Keratinocyte (primary cell): ENCODE data around the gene GADD45GIP1. TPM values are rescaled to one million over a fixed set of nuclear protein-coding genes. Genes with fewer than 3 reads are reported as not detected.

Experiments
- DNase-seq: peaks from one replicate; pipeline ENCODE4 v3.0.0-alpha.2; 2011; ENCODE audit warnings: low read depth, missing footprints, low spot score
- FAIRE-seq: peaks from 2 replicates; lab custom pipeline; 2011; peaks lifted over from hg19 to GRCh38; lab: Jason Lieb, UNC
- H2AFZ ChIP-seq: 2 replicates; pipeline ENCODE4 v1.6.0; 2012; ENCODE audit warnings: low read length, control low read depth, inconsistent platforms; ENCODE audit not compliant: control insufficient read depth
- H3K27ac ChIP-seq: 2 replicates; pipeline ENCODE4 v1.5.1; 2011; ENCODE audit warnings: low read length; ENCODE audit not compliant: control insufficient read depth, insufficient read depth
- H3K27me3 ChIP-seq: 3 replicates; pipeline ENCODE4 v1.6.0; 2011; ENCODE audit warnings: low read length; ENCODE audit not compliant: control insufficient read depth, insufficient read depth; ENCODE audit errors: extremely low read depth
- H3K36me3 ChIP-seq, 2 experiments: 2 replicates in 1 of 2; 3 replicates in 1 of 2; pipeline ENCODE4 v1.5.1; 2011; ENCODE audit warnings: low read length in 2 of 2, mild to moderate bottlenecking in 1 of 2; ENCODE audit not compliant: control insufficient read depth in 2 of 2, insufficient read depth in 2 of 2; ENCODE audit errors: extremely low read depth in 1 of 2
- H3K4me1 ChIP-seq: 3 replicates; pipeline ENCODE4 v1.5.1; 2011; ENCODE audit warnings: low read length; ENCODE audit not compliant: control insufficient read depth, insufficient read depth; ENCODE audit errors: extremely low read depth
- H3K4me2 ChIP-seq: 3 replicates; pipeline ENCODE4 v1.6.0; 2011; ENCODE audit warnings: low read depth, low read length; ENCODE audit not compliant: control insufficient read depth, insufficient read depth; ENCODE audit errors: extremely low read depth
- H3K4me3 ChIP-seq, 3 experiments: fragments of 200-600 bp in 1 of 3; sonication (generic) in 1 of 3; 2 replicates in 2 of 3; 3 replicates in 1 of 3; pipeline ENCODE4 v1.5.1; 2011 to 2016; ENCODE audit warnings: low read length in 3 of 3, mild to moderate bottlenecking in 3 of 3, control low read depth in 2 of 3, inconsistent platforms in 1 of 3, low read depth in 1 of 3, mixed read lengths in 1 of 3, mixed run types in 1 of 3, moderate library complexity in 1 of 3; ENCODE audit not compliant: control insufficient read depth in 2 of 3, insufficient read depth in 2 of 3; ENCODE audit errors: extremely low read depth in 1 of 3
- H3K79me2 ChIP-seq: 2 replicates; pipeline ENCODE4 v1.6.0; 2012; ENCODE audit warnings: low read length; ENCODE audit not compliant: control insufficient read depth, insufficient read depth
- H3K9ac ChIP-seq: 3 replicates; pipeline ENCODE4 v1.6.0; 2011; ENCODE audit warnings: low read length; ENCODE audit not compliant: control insufficient read depth, insufficient read depth; ENCODE audit errors: extremely low read depth
- H3K9me1 ChIP-seq: 3 replicates; pipeline ENCODE4 v1.6.0; 2011; ENCODE audit warnings: low read length; ENCODE audit not compliant: control insufficient read depth, insufficient read depth; ENCODE audit errors: extremely low read depth
- H3K9me3 ChIP-seq: 2 replicates; pipeline ENCODE4 v1.5.1; 2012; ENCODE audit warnings: low read depth, low read length; ENCODE audit not compliant: control insufficient read depth
- H4K20me1 ChIP-seq: 3 replicates; pipeline ENCODE4 v1.6.0; 2011; ENCODE audit warnings: low read length; ENCODE audit not compliant: control insufficient read depth, insufficient read depth; ENCODE audit errors: extremely low read depth
- CTCF ChIP-seq, 3 experiments: IDR thresholded peaks in 1 of 3; conservative IDR thresholded peaks in 1 of 3; optimal IDR thresholded peaks in 1 of 3; 2 replicates in 2 of 3; 3 replicates in 1 of 3; pipeline versions ENCODE3 to v1.5.1; 2011; ENCODE audit warnings: low read length in 3 of 3, mild to moderate bottlenecking in 3 of 3, moderate library complexity in 2 of 3, control low read depth in 1 of 3, inconsistent platforms in 1 of 3; ENCODE audit not compliant: insufficient read depth in 2 of 3; ENCODE audit errors: extremely low read depth in 1 of 3
- EZH2 ChIP-seq: IDR thresholded peaks from one replicate; pipeline ENCODE4 v1.6.1; 2012; ENCODE audit warnings: inconsistent platforms, mild to moderate bottlenecking, low read length, moderate library complexity
- dilution Hi-C: fragments of 300-500 bp; cut with MboI; formaldehyde crosslinking; loops from one replicate; pipeline ENCODE4 v1.7.0; 2020; ENCODE audit warnings: low sequenced_read_pairs; ENCODE audit not compliant: extremely low pct_ligation_motif_present
- polyA plus RNA-seq, 5 experiments: library from polyadenylated mRNA; depleted of rRNA in 3 of 5; stranded (reverse) in 3 of 5; stranded (forward) in 1 of 5; unstranded in 1 of 5; fragments of >200 nt; gene quantifications; 1 replicate in 1 of 5; 2 replicates in 3 of 5; 3 replicates in 1 of 5; pipeline versions ENCODE4 v1.2.1 to v1.2.3, GENCODE V29; 2011 to 2012; ENCODE audit warnings: missing spikeins in 2 of 5, low read depth in 1 of 5, low replicate concordance in 1 of 5

Gene GADD45GIP1
- polyA plus RNA-seq, 1 donor (not counting 4 experiments of a cell fraction or from before 2014, with no cell fraction given) = 35.5 TPM

GRCh38 chr19:12973236-12973635, 16.2 kb upstream of the GADD45GIP1 start:
- Histone ChIP-seq H3K79me2 (no peaks in the 10 kb centered on the region), H3K4me2 (no peak overlapping the region), H3K27me3 (no peaks in the 10 kb centered on the region), H3K9ac (no peak overlapping the region), H3K27ac (no peak overlapping the region), H3K9me1 (no peaks in the 10 kb centered on the region), H4K20me1 (no peaks in the 10 kb centered on the region), H3K4me1 (no peaks in the 10 kb centered on the region), H3K9me3 (no peaks in the 10 kb centered on the region), H3K36me3 (no peaks in the 10 kb centered on the region), H3K4me3 (no peak overlapping the region), H2AFZ (no peak overlapping the region)
- DNase-seq (no peak), FAIRE-seq (no peak)
- dilution Hi-C loops = no loop called here
- no peak for TF ChIP-seq EZH2
- no peak for TF ChIP-seq CTCF (optimal IDR thresholded peaks at IDR 0.05 in 1 of 3, IDR thresholded peaks at IDR 0.05 in 1 of 3, conservative IDR thresholded peaks at IDR 0.05 in 1 of 3; ENCODE audit: extremely low read depth in 1 of 3, insufficient read depth in 2 of 3, low read length in 3 of 3)

- H3K27me3 ChIP-seq = no peaks in the 10 kb centered on the region
- H3K27ac ChIP-seq = no peak overlapping the region
- no peak overlapping the region for H3K9ac ChIP-seq
- no peaks in the 10 kb centered on the region for H3K9me1 ChIP-seq
- no peaks in the 10 kb centered on the region for H4K20me1 ChIP-seq
- no peak overlapping the region for H3K4me3 ChIP-seq
- FAIRE-seq (no peak), DNase-seq (no peak)
- no peak overlapping the region for H2AFZ ChIP-seq
- no peak for TF ChIP-seq EZH2
- no peak for TF ChIP-seq CTCF (optimal IDR thresholded peaks at IDR 0.05 in 1 of 3, IDR thresholded peaks at IDR 0.05 in 1 of 3, conservative IDR thresholded peaks at IDR 0.05 in 1 of 3; ENCODE audit: extremely low read depth in 1 of 3, insufficient read depth in 2 of 3, low read length in 3 of 3)
- H3K4me2 ChIP-seq = no peak overlapping the region
- H3K36me3 ChIP-seq = no peaks in the 10 kb centered on the region
- H3K4me1 ChIP-seq = peaks cover 2% of the 10 kb centered on the region
- H3K9me3 ChIP-seq = no peaks in the 10 kb centered on the region
- no peaks in the 10 kb centered on the region for H3K79me2 ChIP-seq
- dilution Hi-C loops = no loop called here
These were observed 13.2 kb upstream of the GADD45GIP1 start for GRCh38 chr19:12970070-12970820.
